K562 (cell line): ENCODE results near the gene NIN. TPM values are rescaled to one million over a fixed set of nuclear protein-coding genes. Genes with fewer than 3 reads are reported as not detected.

Experiments
- ATAC-seq: fragments of 200-7000 bp; cut with Tn5 transposase; 3 replicates; pipeline ENCODE4 v1.9.1; 2020; ENCODE audit warnings: moderate library complexity
- BruUV-seq: library from RNA; stranded (reverse); fragments of 400-500 nt; replicated peaks from 2 replicates; lab custom pipeline; 2021; lab: Mats Ljungman, UMichigan
- CTCF ChIA-PET: fragments of 300-600 bp; formaldehyde crosslinking; extraction: SDS; loops from one replicate; lab custom pipeline; 2021; ENCODE audit warnings: low intra/inter-chr PET ratio; lab: Yijun Ruan, JAX
- POLR2A ChIA-PET: fragments of 300-600, 350-650 bp; sonication (Branson Sonifier 250); formaldehyde crosslinking; extraction: SDS; loops from one replicate; lab custom pipeline; 2021; ENCODE audit warnings: antibody characterized with exemption, inconsistent platforms; lab: Yijun Ruan, JAX
- DNase-seq, 4 experiments: peaks; one replicate each; pipeline versions ENCODE4 v3.0.0 to v3.0.0-alpha.2; 2011 to 2018; ENCODE audit warnings: low spot score in 3 of 4, mixed read lengths in 3 of 4; ENCODE audit errors: extremely low read depth in 1 of 4
- FAIRE-seq: peaks from 2 replicates; lab custom pipeline; 2011; peaks lifted over from hg19 to GRCh38; lab: Jason Lieb, UNC
- H2AFZ ChIP-seq: 2 replicates; pipeline ENCODE4 v1.6.0; 2011; ENCODE audit warnings: low read depth, low read length, control low read depth, inconsistent platforms
- H3K27ac ChIP-seq: fragments of 200-600 bp; 3 replicates; pipeline ENCODE4 v1.8.0; 2011; ENCODE audit warnings: low read depth, mild to moderate bottlenecking, control low read depth, inconsistent platforms, low read length, moderate library complexity, mixed read lengths; ENCODE audit errors: extremely low read depth
- H3K27me3 ChIP-seq, 2 experiments: fragments of 300-600 bp in 1 of 2; 2 replicates in 1 of 2; 3 replicates in 1 of 2; pipeline versions ENCODE4 v1.6.0 to v1.8.0; 2011; ENCODE audit warnings: inconsistent platforms in 2 of 2, low read length in 2 of 2, mild to moderate bottlenecking in 1 of 2, mixed read lengths in 1 of 2, moderate library complexity in 1 of 2; ENCODE audit not compliant: control insufficient read depth in 2 of 2, insufficient read depth in 2 of 2
- H3K36me3 ChIP-seq: fragments of 300-600 bp; 3 replicates; pipeline ENCODE4 v1.8.0; 2011; ENCODE audit warnings: mild to moderate bottlenecking, low read length, inconsistent platforms; ENCODE audit not compliant: control insufficient read depth, insufficient read depth
- H3K4me1 ChIP-seq, 2 experiments: fragments of 200-600 bp in 1 of 2; replicated peaks in 1 of 2; 2 replicates in 1 of 2; 3 replicates in 1 of 2; pipeline versions ENCODE4 v1.5.1 to v1.8.0; 2011; ENCODE audit warnings: inconsistent platforms in 2 of 2, low read length in 2 of 2, mild to moderate bottlenecking in 1 of 2, mixed read lengths in 1 of 2, moderate library complexity in 1 of 2; ENCODE audit not compliant: control insufficient read depth in 2 of 2, insufficient read depth in 2 of 2
- H3K4me2 ChIP-seq: 2 replicates; pipeline ENCODE4 v1.6.1; 2011; ENCODE audit warnings: low read length, control low read depth, inconsistent platforms, mixed read lengths; ENCODE audit not compliant: insufficient read depth
- H3K4me3 ChIP-seq: fragments of 200-600 bp; sonication (generic), shearing (Covaris generic); 2 replicates; pipeline ENCODE4 v1.5.1; 2016; ENCODE audit warnings: control low read depth, inconsistent platforms
- H3K79me2 ChIP-seq: fragments of 200-600 bp; 3 replicates; pipeline ENCODE4 v1.8.0; 2011; ENCODE audit warnings: low read length, inconsistent platforms; ENCODE audit not compliant: control insufficient read depth, insufficient read depth
- H3K9ac ChIP-seq, 2 experiments: 2 replicates each; pipeline versions ENCODE4 v1.6.0 to v1.6.1; 2011; ENCODE audit warnings: low read depth in 2 of 2, low read length in 2 of 2, control low read depth in 1 of 2, inconsistent platforms in 1 of 2, mild to moderate bottlenecking in 1 of 2, mixed read lengths in 1 of 2; ENCODE audit not compliant: insufficient read depth in 1 of 2
- H3K9me1 ChIP-seq: one replicate; pipeline ENCODE4 v1.6.0; 2011; ENCODE audit warnings: inconsistent platforms, mild to moderate bottlenecking, low read length, moderate library complexity; ENCODE audit not compliant: control insufficient read depth, insufficient read depth
- H3K9me3 ChIP-seq: replicated peaks from 2 replicates; pipeline ENCODE4 v1.5.1; 2011; ENCODE audit warnings: low read depth, low read length, inconsistent platforms; ENCODE audit not compliant: control insufficient read depth, insufficient read depth
- H4K20me1 ChIP-seq: replicated peaks from 2 replicates; pipeline ENCODE4 v1.6.1; 2011; ENCODE audit warnings: low read length, inconsistent platforms, mixed read lengths; ENCODE audit not compliant: control insufficient read depth, insufficient read depth
- ATF1 ChIP-seq, 2 experiments: fragments of 450-650 bp in 1 of 2; IDR thresholded peaks; 2 replicates each; pipeline ENCODE4 v1.6.1; 2016; ENCODE audit warnings: missing compliant biosample characterization in 1 of 2, missing genetic modification characterization in 1 of 2
- CHD2 ChIP-seq: IDR thresholded peaks from 2 replicates; pipeline ENCODE4 v1.6.1; 2011; ENCODE audit warnings: low read depth, low read length
- ELF4 ChIP-seq: fragments of 450-650 bp; formaldehyde crosslinking; IDR thresholded peaks from 2 replicates; pipeline ENCODE4 v1.4.0; 2022; ENCODE audit warnings: missing genetic modification characterization
- FUS ChIP-seq: fragments of 200-400 bp; formaldehyde crosslinking; optimal IDR thresholded peaks from 2 replicates; pipeline ENCODE3; 2017; ENCODE audit warnings: low read depth, low read length
- GABPB2 ChIP-seq: fragments of 250-450 bp; sonication (Bioruptor Pico); conservative IDR thresholded peaks from 2 replicates; pipeline ENCODE4 v1.5.1; 2021; ENCODE audit warnings: mild to moderate bottlenecking
- GATAD2A ChIP-seq: fragments of 450-650 bp; IDR thresholded peaks from 2 replicates; pipeline ENCODE4 v1.6.1; 2017
- NFRKB ChIP-seq: fragments of 450-650 bp; IDR thresholded peaks from 2 replicates; pipeline ENCODE4 v1.6.1; 2016; ENCODE audit warnings: low read depth
- SMC3 ChIP-seq: conservative IDR thresholded peaks from 2 replicates; pipeline ENCODE4 v1.6.1; 2011; ENCODE audit warnings: low read depth, low read length, improper control_type of control experiment; ENCODE audit not compliant: insufficient read depth
- ZBTB17 ChIP-seq: fragments of 450-650 bp; formaldehyde crosslinking; IDR thresholded peaks from 2 replicates; pipeline ENCODE4 v1.4.0; 2020; ENCODE audit warnings: mild to moderate bottlenecking
- WGBS: fragments of 100-300 bp; shearing (Covaris generic); methylation state at CpG from one replicate; pipeline ENCODE4 v1.1.6; 2016; ENCODE audit warnings: low coverage, mixed read lengths; ENCODE audit not compliant: insufficient coverage; ENCODE audit errors: missing lambda C conversion rate; 5-methylcytosine and 5-hydroxymethylcytosine counted together
- in situ Hi-C: fragments of 300-500 bp; cut with MboI; formaldehyde crosslinking; loops from 4 replicates; pipeline ENCODE4 v1.15.0; 2018; ENCODE audit warnings: inconsistent platforms, mixed read lengths
- intact Hi-C: fragments of 100-400 bp; cut with micrococcal nuclease; formaldehyde crosslinking; loops from 2 replicates; pipeline ENCODE4 v1.14.2; 2022
- polyA plus RNA-seq, 8 experiments: library from polyadenylated mRNA; depleted of rRNA in 4 of 8; stranded (reverse) in 5 of 8; unstranded in 3 of 8; fragments of >200 nt; fragmentation: Nextera tagmentation in 2 of 8; fragmentation: Illumina TruSeq in 1 of 8; extraction: Ambion mirVana in 2 of 8; extraction: Trizol in 1 of 8; gene quantifications; 2 replicates each; pipeline versions ENCODE4 v1.2.1 to v1.2.3, GENCODE V29; 2011 to 2014; ENCODE audit warnings: inconsistent platforms in 1 of 8, missing spikeins in 1 of 8
- total RNA-seq, 7 experiments: library from RNA; depleted of rRNA in 6 of 7; stranded (reverse); fragments of >200 nt in 6 of 7; fragmentation: Illumina TruSeq in 2 of 7; extraction: Trizol in 2 of 7; gene quantifications; 2 replicates each; pipeline versions ENCODE4 v1.2.1 to v1.2.3, GENCODE V29; 2011 to 2021; ENCODE audit warnings: low replicate concordance in 1 of 7

NIN gene
- total and polyA plus RNA-seq, 9 of the 15 experiments (the other 6 are each of a cell fraction or from before 2014, with no cell fraction given), result 0.84 to 8.4 (median 5.0) TPM

GRCh38 chr14:50808053-50808452 lies 22.9 kb downstream of the NIN start:
- Histone ChIP-seq H3K9me1 (no peaks in the 10 kb centered on the region), H3K4me3 (no peak overlapping the region), H2AFZ (no peak overlapping the region), H3K79me2 (no peaks in the 10 kb centered on the region), H3K9me3 (no peaks in the 10 kb centered on the region), H3K27me3 (no peaks in the 10 kb centered on the region), H3K36me3 (no peaks in the 10 kb centered on the region), H4K20me1 (no peaks in the 10 kb centered on the region), H3K27ac (no peak overlapping the region), H3K4me2 (no peak overlapping the region), H3K9ac (no peak overlapping the region), H3K4me1 (no peaks in the 10 kb centered on the region)
- ChIA-PET CTCF (no interaction called here), POLR2A (no interaction called here)
- 36% methylated on average over 4 of the region's 5 CpGs for WGBS
- FAIRE-seq, result no peak
- no TSS peak for BruUV-seq
- TF ChIP-seq ATF1 (CRISPR knock-in tag; IDR thresholded peaks at IDR 0.05) (no peak), ATF1 (tag; IDR thresholded peaks at IDR 0.05) (no peak), GABPB2 (CRISPR knock-in tag) (no peak), NFRKB (no peak), GATAD2A (no peak)
- no peak for ATAC-seq
- no peak for DNase-seq
- in situ Hi-C loops (no loop called here), intact Hi-C loops (no loop called here)

- Histone ChIP-seq H3K79me2 (no peaks in the 10 kb centered on the region), H3K36me3 (no peaks in the 10 kb centered on the region), H3K9me1 (no peaks in the 10 kb centered on the region)
- no TSS peak for BruUV-seq
- intact Hi-C loops (no loop called here), in situ Hi-C loops (no loop called here)
- no peak for ATAC-seq
- CTCF ChIA-PET, result no interaction called here
- POLR2A ChIA-PET, result no interaction called here
- TF ChIP-seq FUS (no peak), ELF4 (CRISPR knock-in tag) (no peak), CHD2 (no peak), SMC3 (no peak), ZBTB17 (CRISPR knock-in tag) (no peak)
- TF ChIP-seq, all 486 proteins: peak for 0
- Histone ChIP-seq H4K20me1 (no peaks in the 10 kb centered on the region), H3K4me2 (no peak overlapping the region), H3K4me1 (no peaks in the 10 kb centered on the region), H3K4me3 (no peak overlapping the region), H3K9me3 (no peaks in the 10 kb centered on the region), H2AFZ (no peak overlapping the region), H3K27ac (no peak overlapping the region), H3K27me3 (no peaks in the 10 kb centered on the region), H3K9ac (no peak overlapping the region)
- no peak for FAIRE-seq
- no peak for DNase-seq
- WGBS, result 20% methylated on average over 3 of the region's 3 CpGs
Observed at GRCh38 chr14:50806241-50806933, 24.6 kb downstream of the NIN start.
